ENCODE measurements around the gene JPH4.

- TF ChIP-seq CTCF (IDR thresholded peaks at IDR 0.05), result no peak
- no peak for TF ChIP-seq EZH2 (IDR thresholded peaks at IDR 0.05; ENCODE audit: borderline replicate concordance, insufficient read depth, low read depth, low read length, poor library complexity, severe bottlenecking)
Observed at GRCh38 chr14:23580948-23581281, 2.3 kb upstream of the JPH4 start.
